Measurements from ENCODE around the gene CAPN14. TPM values are rescaled to one million over a fixed set of nuclear protein-coding genes. Genes with fewer than 3 reads are reported as not detected.

The CAPN14 gene
- total and polyA plus RNA-seq, 2 experiments from 2014 or later = 0.06 to 0.33 TPM

- Histone ChIP-seq H2AFZ (no peak overlapping the region), H3K9me3 (ENCODE audit: low read depth) (no peaks in the 10 kb centered on the region), H4K20me1 (ENCODE audit: insufficient read depth, poor library complexity, severe bottlenecking) (no peaks in the 10 kb centered on the region), H3K79me2 (no peaks in the 10 kb centered on the region), H3K4me1 (ENCODE audit: insufficient read depth) (peaks cover 20% of the 10 kb centered on the region), H3K9me2 (replicated peaks; ENCODE audit: insufficient read depth) (no peaks in the 10 kb centered on the region), H3K27ac (no peak overlapping the region), H3K4me2 (no peak overlapping the region), H3K4me3 (no peak overlapping the region), H3K27me3 (no peaks in the 10 kb centered on the region), H3K36me3 (replicated peaks; ENCODE audit: insufficient read depth, low read depth) (no peaks in the 10 kb centered on the region)
- 74% methylated on average over 5 of the region's 5 CpGs for WGBS (ENCODE audit: low lambda C conversion rate, missing lambda C conversion rate)
- TF ChIP-seq EZH2phosphoT487 (IDR thresholded peaks at IDR 0.05; ENCODE audit: low read depth, severe bottlenecking, unreplicated experiment) = no peak
- TF ChIP-seq CTCF (IDR thresholded peaks at IDR 0.05; ENCODE audit: poor library complexity) = no peak
- no peak for TF ChIP-seq EZH2 (IDR thresholded peaks at IDR 0.05; ENCODE audit: borderline replicate concordance)
- no peak for DNase-seq (ENCODE audit: low spot score)
Measured at GRCh38 chr2:31258351-31258750, 41.0 kb upstream of the CAPN14 start.

- Histone ChIP-seq H3K9me3 (ENCODE audit: low read depth) (no peaks in the 10 kb centered on the region), H3K27me3 (no peaks in the 10 kb centered on the region), H4K20me1 (ENCODE audit: insufficient read depth, poor library complexity, severe bottlenecking) (no peaks in the 10 kb centered on the region), H2AFZ (no peak overlapping the region), H3K79me2 (no peaks in the 10 kb centered on the region), H3K9me2 (replicated peaks; ENCODE audit: insufficient read depth) (no peaks in the 10 kb centered on the region), H3K27ac (peak overlapping the region; percentile 78), H3K36me3 (replicated peaks; ENCODE audit: insufficient read depth, low read depth) (no peaks in the 10 kb centered on the region), H3K4me2 (no peak overlapping the region), H3K4me1 (ENCODE audit: insufficient read depth) (peaks cover 20% of the 10 kb centered on the region), H3K4me3 (no peak overlapping the region)
- 81% methylated on average over 4 of the region's 4 CpGs for WGBS (ENCODE audit: low lambda C conversion rate, missing lambda C conversion rate)
- TF ChIP-seq EZH2phosphoT487 (IDR thresholded peaks at IDR 0.05; ENCODE audit: low read depth, severe bottlenecking, unreplicated experiment) (no peak), EZH2 (IDR thresholded peaks at IDR 0.05; ENCODE audit: borderline replicate concordance) (no peak), CTCF (IDR thresholded peaks at IDR 0.05; ENCODE audit: poor library complexity) (no peak)
- DNase-seq (ENCODE audit: low spot score) = peak; percentile 49
Measured at GRCh38 chr2:31256611-31257382, 39.5 kb upstream of the CAPN14 start.

- Histone ChIP-seq H3K4me2 (no peak overlapping the region), H3K9me3 (ENCODE audit: low read depth) (no peaks in the 10 kb centered on the region), H4K20me1 (ENCODE audit: insufficient read depth, poor library complexity, severe bottlenecking) (no peaks in the 10 kb centered on the region), H3K4me1 (ENCODE audit: insufficient read depth) (peaks cover 20% of the 10 kb centered on the region), H3K36me3 (replicated peaks; ENCODE audit: insufficient read depth, low read depth) (no peaks in the 10 kb centered on the region), H3K9me2 (replicated peaks; ENCODE audit: insufficient read depth) (no peaks in the 10 kb centered on the region), H2AFZ (no peak overlapping the region), H3K79me2 (no peaks in the 10 kb centered on the region), H3K27me3 (no peaks in the 10 kb centered on the region), H3K4me3 (no peak overlapping the region), H3K27ac (peak overlapping the region; percentile 88)
- DNase-seq (ENCODE audit: low spot score) = peak; percentile 62
- TF ChIP-seq CTCF (IDR thresholded peaks at IDR 0.05; ENCODE audit: poor library complexity) (no peak), EZH2phosphoT487 (IDR thresholded peaks at IDR 0.05; ENCODE audit: low read depth, severe bottlenecking, unreplicated experiment) (no peak), EZH2 (IDR thresholded peaks at IDR 0.05; ENCODE audit: borderline replicate concordance) (no peak)
- 83% methylated on average over 11 of the region's 11 CpGs for WGBS (ENCODE audit: low lambda C conversion rate, missing lambda C conversion rate)
Measured at GRCh38 chr2:31255911-31256571, 38.7 kb upstream of the CAPN14 start.
